Colonic mucosa (tissue), 4 donors: Measurements from ENCODE around the gene USH1C. TPM values are rescaled to one million over a fixed set of nuclear protein-coding genes. Genes with fewer than 3 reads are reported as not detected.

Experiments used
- DNase-seq: peaks from one replicate; pipeline ENCODE4 v3.0.0-alpha.2; 2020
- H3K27ac ChIP-seq: fragments of 200-600 bp; one replicate; pipeline ENCODE4 v1.8.0; 2021
- H3K27me3 ChIP-seq: fragments of 200-600 bp; one replicate; pipeline ENCODE4 v1.8.0; 2021
- H3K36me3 ChIP-seq: fragments of 200-600 bp; one replicate; pipeline ENCODE4 v1.8.0; 2021
- H3K4me1 ChIP-seq: fragments of 200-600 bp; one replicate; pipeline ENCODE4 v1.8.0; 2021; ENCODE audit warnings: mild to moderate bottlenecking
- H3K4me3 ChIP-seq: fragments of 200-600 bp; one replicate; pipeline ENCODE4 v1.8.0; 2021
- H3K9ac ChIP-seq, 2 donors: one replicate each; pipeline ENCODE4 v1.7.0; 2013; ENCODE audit warnings: control low read depth in 2 of 2, low read depth in 2 of 2, low read length in 2 of 2
- H3K9me3 ChIP-seq: fragments of 200-600 bp; one replicate; pipeline ENCODE4 v1.8.0; 2021
- CTCF ChIP-seq: fragments of 200-600 bp; IDR thresholded peaks from one replicate; pipeline ENCODE4 v1.8.0; 2022; ENCODE audit warnings: antibody characterized with exemption, mild to moderate bottlenecking
- intact Hi-C: fragments of 100-400 bp; cut with DNase I; formaldehyde crosslinking; loops from one replicate; pipeline ENCODE4 v1.14.1; 2022
- total RNA-seq, 2 donors: library from RNA; stranded (reverse); fragmentation: NEBNext Ultra II Directional in 1 of 2; extraction: Animal tissue kit (Norgen Biotek cat#: 25700) in 1 of 2; gene quantifications; one replicate each; pipeline ENCODE4 v1.2.1, GENCODE V29; 2021
- donor health status: healthy.
- donor health status: DM: no; HTN: no; CAD: no.
- donor health status: DM: no; HTN: no; CAD: no.

USH1C gene
- total RNA-seq, 2 donors from 2014 or later: 143 to 161 TPM

DNA sequence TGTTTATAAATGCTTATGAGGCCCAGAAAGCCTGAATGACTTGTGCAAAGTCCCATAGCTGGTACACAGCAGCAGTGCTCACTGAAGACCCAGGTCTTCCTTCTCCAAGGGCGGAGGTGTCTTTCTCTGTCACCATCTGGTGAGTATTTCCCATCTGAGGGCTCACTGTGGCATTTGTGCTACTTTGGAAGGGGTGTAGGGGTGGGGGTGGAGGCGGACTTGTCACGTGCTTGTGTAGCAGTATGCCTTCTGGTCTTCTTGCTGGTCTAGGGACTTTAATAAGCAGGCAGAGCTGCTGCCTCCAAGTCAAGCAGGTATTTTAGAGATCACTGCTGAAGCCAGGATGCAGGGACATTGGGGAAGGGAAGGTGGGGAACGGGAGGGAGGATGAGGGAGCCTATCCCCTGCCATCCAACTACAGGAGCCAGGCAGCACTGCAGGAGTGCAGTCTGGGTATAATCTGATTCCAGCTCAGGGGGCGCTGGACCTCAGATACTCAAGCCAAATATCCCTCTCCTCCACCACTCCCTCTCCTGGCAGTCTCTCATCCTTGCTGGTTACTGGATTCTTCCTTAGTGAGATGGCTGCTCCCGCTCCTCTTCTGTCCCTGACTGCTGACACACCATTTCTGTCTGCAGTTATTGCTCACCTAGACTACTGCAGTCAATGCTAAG, 71.0 kb downstream of the USH1C start:
- no peak for DNase-seq
- TF ChIP-seq CTCF: no peak
- H3K9ac ChIP-seq: no peak overlapping the region
- no peak overlapping the region for H3K27ac ChIP-seq
- no peak overlapping the region for H3K4me3 ChIP-seq
- no peaks in the 10 kb centered on the region for H3K9me3 ChIP-seq
- H3K27me3 ChIP-seq: peaks cover 21% of the 10 kb centered on the region
- H3K36me3 ChIP-seq: no peaks in the 10 kb centered on the region
- intact Hi-C loops: no loop called here
- no peaks in the 10 kb centered on the region for H3K4me1 ChIP-seq

DNA sequence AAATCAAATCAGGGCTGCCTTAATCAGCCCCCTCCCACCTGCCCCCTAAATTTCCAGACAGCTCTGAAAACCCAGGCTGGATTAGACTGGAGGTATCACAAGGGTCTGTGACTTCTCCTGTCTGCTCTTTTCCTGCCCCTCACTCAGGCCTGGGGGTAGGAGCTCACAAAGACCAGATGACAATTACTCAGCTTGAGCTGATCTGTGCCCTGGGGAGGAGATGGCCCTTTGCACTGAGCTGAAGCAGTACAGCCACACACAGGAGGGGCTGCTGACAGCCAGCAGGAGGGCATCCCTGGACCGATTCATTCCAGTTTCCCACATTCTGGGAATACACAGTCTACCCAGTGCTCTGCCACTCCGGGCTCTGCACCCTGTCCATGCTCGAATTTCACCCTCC, 71.7 kb downstream of the USH1C start:
- Histone ChIP-seq H3K4me1 (no peaks in the 10 kb centered on the region), H3K9me3 (no peaks in the 10 kb centered on the region), H3K9ac (no peak overlapping the region), H3K27ac (no peak overlapping the region), H3K36me3 (no peaks in the 10 kb centered on the region), H3K4me3 (no peak overlapping the region), H3K27me3 (peaks cover 21% of the 10 kb centered on the region)
- TF ChIP-seq CTCF: no peak
- intact Hi-C loops: no loop called here
- DNase-seq: no peak

DNA sequence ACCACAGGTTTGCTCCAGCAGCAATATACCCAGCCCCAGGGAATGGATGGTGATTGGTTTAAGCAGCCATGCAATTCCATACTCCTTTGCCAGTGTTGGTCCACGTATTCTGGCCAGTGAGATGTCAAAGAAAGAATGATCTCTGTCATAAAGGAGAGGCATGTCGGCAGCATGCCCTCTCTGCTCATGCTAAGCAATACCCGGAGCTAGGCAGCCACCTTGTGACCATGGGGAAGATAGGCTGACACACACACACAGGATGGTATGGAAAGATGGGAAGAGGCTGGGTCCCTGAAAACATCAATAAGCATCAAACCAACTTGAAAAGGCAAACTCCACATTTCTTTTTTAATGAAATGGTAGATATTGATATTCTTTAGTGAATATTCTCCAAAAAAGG, 72.7 kb downstream of the USH1C start:
- H3K9me3 ChIP-seq: no peaks in the 10 kb centered on the region
- no peaks in the 10 kb centered on the region for H3K36me3 ChIP-seq
- no peak for TF ChIP-seq CTCF
- no peak overlapping the region for H3K4me3 ChIP-seq
- H3K4me1 ChIP-seq: no peaks in the 10 kb centered on the region
- peaks cover 21% of the 10 kb centered on the region for H3K27me3 ChIP-seq
- intact Hi-C loops: no loop called here
- H3K9ac ChIP-seq: no peak overlapping the region
- H3K27ac ChIP-seq: no peak overlapping the region
- no peak for DNase-seq

DNA sequence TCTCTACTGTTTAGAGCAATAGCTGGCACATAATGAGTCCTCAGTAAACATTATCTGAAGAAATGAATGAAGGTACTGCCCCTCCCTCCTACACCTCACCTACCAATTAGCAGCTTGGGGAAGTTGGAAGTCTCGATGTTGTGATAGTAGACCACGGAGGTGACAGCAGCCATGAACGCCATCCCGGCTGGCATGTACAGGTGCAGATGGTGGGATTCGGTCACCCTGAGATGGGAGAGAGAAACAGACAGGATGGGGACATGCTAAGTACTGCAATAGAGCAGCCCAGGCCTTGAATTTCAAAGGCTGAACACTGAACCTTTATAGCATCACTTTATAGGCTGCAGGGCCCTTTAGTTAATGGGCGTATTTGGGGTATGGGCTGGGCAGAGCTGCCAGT, 74.2 kb downstream of the USH1C start:
- Histone ChIP-seq H3K9ac (no peak overlapping the region), H3K9me3 (no peaks in the 10 kb centered on the region), H3K4me3 (no peak overlapping the region), H3K4me1 (no peaks in the 10 kb centered on the region), H3K27ac (no peak overlapping the region), H3K36me3 (no peaks in the 10 kb centered on the region), H3K27me3 (peaks cover 6% of the 10 kb centered on the region)
- no peak for TF ChIP-seq CTCF
- DNase-seq: no peak
- intact Hi-C loops: no loop called here

DNA sequence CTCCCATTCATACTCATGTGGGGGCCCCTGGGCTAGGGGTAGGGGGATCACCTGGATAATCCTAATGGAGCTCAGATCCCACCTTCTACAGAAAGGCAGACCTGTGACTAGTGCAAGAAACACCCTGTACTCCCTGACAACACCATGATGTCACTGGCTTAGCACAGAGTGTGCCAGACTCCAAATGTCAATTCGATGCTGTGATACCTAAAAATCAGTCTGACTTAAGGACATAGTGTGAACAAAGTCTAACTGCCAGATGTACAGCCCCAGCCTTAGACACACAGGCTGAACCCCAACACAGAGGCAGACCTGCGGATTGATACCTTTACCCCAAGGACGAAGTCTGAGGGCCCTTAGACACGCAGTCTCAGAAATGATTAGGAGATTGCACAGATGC, 76.1 kb downstream of the USH1C start:
- no peaks in the 10 kb centered on the region for H3K27me3 ChIP-seq

More for the DNA sequence above, 76.1 kb downstream of the USH1C start:
- no peak overlapping the region for H3K27ac ChIP-seq
- TF ChIP-seq CTCF: no peak
- DNase-seq: no peak
- no peaks in the 10 kb centered on the region for H3K36me3 ChIP-seq
- no peak overlapping the region for H3K4me3 ChIP-seq
- H3K4me1 ChIP-seq: no peaks in the 10 kb centered on the region
- intact Hi-C loops: no loop called here
- H3K9ac ChIP-seq: no peak overlapping the region
- H3K9me3 ChIP-seq: no peaks in the 10 kb centered on the region
